Measurements from ENCODE around the gene BEND3.
"Not testable (repeated sequence)": the region's sequence is repeated elsewhere in the genome, so short reads cannot be mapped to it uniquely, and the experiment has no call there.

The BEND3 gene

GRCh38 chr6:107114926-107115694 is at the start of gene BEND3:
BEND3 (minus strand) TSS chr6:107115515; CDS start chr6:107099285, 16,230 bp downstream.
- no peak for DNase-seq (ENCODE audit: low spot score)

GRCh38 chr6:107164299-107164698 is 49.0 kb upstream of the BEND3 start:
- DNase-seq (ENCODE audit: low spot score), result not testable (repeated sequence)

DNA sequence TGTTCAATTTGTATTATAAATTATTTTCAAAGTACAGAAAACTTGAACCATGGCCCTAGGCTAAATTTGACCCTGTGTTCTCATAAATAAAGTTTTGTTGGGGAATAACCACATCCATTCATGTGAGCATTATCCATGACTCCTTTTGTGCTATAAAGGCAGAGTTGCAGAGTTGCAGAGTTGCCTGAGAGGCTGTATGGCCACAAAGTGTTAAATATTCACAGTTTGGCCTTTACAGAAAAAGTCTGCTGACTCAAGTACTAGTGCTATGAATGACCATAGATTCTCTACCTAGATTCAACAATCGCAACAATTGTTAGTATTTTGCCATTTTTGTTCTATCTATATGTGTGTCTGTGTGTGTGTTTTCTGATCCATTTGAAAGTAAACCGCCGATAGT is 46.2 kb upstream of the BEND3 start:
- no peak for DNase-seq (ENCODE audit: low spot score)

DNA sequence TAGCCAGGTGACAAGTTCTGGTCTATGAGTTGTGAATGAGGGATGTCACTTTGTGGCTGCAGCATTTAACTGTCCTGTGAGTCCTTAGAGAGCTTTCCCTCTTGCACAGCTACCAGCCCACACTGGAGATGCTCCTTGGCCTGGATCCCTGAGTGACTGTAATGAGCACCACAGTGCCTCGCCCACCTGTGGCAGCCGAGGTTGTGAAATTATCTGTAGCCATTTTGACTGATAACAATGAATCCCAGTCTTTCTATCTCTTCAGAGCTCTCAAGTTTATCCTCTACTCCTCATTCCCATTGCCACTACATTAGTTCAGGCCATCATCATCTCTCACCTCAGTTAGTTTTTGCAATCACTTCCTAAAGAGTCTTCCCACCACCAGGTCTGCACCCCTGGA is 41.3 kb upstream of the BEND3 start:
- no peak for DNase-seq (ENCODE audit: low spot score)

DNA sequence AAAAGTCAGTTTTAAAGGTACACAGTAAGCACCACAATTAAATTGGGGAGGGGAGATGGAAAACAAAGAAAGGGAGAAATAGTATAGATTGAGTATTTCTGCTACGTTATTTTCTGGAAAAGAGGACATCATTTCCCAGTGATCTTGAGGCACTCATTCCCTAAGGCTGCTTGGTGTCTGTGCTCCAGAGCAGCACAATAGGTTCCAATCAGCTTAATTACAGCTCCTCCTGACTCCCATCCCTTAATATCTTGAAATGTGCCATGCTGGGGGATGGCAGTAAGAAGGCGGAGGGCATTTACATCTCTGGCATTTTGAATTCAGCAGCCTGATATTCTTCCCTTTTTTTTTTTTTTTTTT is 39.5 kb upstream of the BEND3 start:
- no peak for DNase-seq (ENCODE audit: low spot score)

DNA sequence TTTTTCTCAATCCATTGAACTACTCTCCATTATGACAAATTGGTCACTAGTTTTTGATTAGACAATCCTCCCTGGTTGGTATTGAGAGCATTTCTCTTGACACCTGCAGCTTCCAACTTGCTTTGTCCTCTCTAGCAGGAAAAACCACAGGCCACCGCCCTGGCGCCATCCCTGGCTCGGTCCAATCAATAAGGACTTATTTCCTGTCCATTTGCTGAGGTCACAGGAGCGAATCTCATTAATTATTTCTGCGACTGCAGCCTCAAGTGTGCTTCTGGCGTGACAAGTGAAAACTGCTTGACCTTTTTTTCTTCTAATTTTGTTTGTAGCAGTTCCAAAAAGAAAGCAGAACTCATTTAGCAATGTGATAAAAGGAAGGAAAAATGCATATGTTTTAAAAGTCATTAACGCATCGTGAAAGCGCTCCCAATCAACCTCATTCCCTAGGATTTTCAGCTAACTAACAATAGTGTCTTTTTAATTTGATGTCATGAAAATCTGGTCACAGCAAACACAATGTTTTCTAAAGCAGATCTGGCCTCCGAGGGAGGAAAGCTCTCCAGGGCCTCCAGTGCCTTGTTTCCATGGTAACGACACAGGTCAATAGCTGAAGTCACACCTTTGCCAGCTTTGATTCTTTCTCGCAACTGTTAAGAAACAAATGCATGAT is 39.0 kb upstream of the BEND3 start:
- DNase-seq (ENCODE audit: low spot score), result no peak

- no peak for DNase-seq (ENCODE audit: low spot score)
Measured at GRCh38 chr6:107152638-107153430, 37.5 kb upstream of the BEND3 start.

DNA sequence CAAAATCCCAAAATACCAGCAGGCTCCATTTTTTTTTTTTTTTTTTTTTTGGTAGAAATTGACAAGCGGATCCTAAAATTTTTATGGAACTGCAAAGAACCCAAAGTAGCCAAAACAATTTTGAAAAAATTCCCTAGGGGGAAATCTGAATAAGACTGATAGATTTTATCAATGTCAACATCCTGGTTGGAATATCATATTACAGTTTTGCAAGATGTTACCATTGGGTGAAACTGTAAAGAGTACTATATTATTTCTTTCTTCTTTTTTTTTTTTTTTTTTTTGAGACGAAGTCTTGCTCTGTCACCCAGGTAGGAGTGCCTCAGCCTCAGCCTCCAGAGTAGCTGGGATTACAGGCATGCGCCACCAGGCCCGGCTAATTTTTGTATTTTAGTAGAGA is 29.4 kb upstream of the BEND3 start:
- DNase-seq (ENCODE audit: low spot score), result no peak

- no peak for DNase-seq (ENCODE audit: low spot score)
Measured at GRCh38 chr6:107144014-107144413, 28.7 kb upstream of the BEND3 start.

- DNase-seq (ENCODE audit: low spot score), result no peak
Measured at GRCh38 chr6:107140581-107140980, 25.3 kb upstream of the BEND3 start.

GRCh38 chr6:107136324-107136723 is 21.0 kb upstream of the BEND3 start:
- not testable (repeated sequence) for DNase-seq (ENCODE audit: low spot score)

- DNase-seq (ENCODE audit: low spot score), result not testable (repeated sequence)
Measured at GRCh38 chr6:107135048-107135680, 19.8 kb upstream of the BEND3 start.

- DNase-seq (ENCODE audit: low spot score), result no peak
Measured at GRCh38 chr6:107132330-107132954, 17.1 kb upstream of the BEND3 start.

GRCh38 chr6:107129370-107129925 is 14.1 kb upstream of the BEND3 start:
- DNase-seq (ENCODE audit: low spot score), result no peak

- no peak for DNase-seq (ENCODE audit: low spot score)
Measured at GRCh38 chr6:107128577-107128976, 13.3 kb upstream of the BEND3 start.

DNA sequence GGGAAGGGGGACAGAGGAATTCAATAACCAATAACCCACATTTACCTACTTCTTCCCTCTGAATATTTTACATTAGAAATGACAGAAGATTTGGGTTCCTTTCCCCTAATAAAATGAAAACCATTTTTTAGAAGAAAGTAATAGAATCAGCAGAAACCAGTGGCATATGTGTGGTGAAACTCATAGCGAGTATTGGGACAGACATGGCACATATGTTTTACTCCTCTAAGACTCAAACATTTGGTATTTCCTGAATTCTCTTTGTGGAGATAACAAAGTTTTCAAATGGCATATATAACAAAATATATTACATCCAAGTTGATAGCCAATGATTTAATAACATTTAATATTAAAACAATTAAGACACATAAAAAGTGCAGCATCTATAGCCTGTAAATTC is 12.9 kb upstream of the BEND3 start:
- DNase-seq (ENCODE audit: low spot score), result no peak

GRCh38 chr6:107125771-107126170 is 10.5 kb upstream of the BEND3 start:
- no peak for DNase-seq (ENCODE audit: low spot score)

DNA sequence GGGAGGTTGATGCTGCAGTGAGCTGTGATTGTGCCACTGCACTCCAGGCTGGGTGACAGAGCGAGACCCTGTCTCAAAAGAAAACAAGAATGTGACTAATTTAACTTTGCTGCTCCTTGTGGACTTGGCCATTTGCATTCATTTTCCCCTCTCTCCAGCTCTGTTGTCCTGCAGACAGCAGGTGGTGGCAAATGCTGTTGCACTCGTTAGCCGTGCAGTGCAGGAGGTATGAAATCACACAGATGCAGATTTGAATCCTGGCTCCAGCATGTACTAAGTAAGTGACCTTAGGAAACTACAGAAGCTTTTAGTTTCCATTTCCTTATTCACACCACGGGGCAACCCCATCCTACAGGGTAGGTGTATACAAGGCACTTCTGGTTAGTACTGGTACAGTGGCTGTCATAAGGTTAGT is 9.6 kb upstream of the BEND3 start:
- DNase-seq (ENCODE audit: low spot score), result no peak

DNA sequence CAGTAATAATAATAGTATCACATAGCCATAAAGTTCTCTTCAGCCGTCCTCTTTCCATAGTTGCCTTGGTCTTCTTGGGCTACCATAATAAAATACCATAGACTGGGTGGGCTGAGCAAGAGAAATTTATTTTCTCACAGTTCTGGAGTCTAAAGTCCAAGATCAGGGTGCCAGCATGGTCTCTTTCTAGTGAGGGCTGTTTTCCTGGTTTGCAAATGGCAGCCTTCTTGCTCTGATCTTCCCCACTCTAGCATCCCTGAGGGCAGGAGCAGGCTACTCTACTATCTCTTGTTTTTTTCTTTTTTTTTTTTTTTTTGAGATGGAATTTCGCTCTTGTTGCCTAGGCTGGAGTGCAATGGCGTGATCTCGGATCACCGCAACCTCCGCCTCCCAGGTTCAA is 8.2 kb upstream of the BEND3 start:
- DNase-seq (ENCODE audit: low spot score), result no peak

GRCh38 chr6:107122748-107123147 is 7.4 kb upstream of the BEND3 start:
- no peak for DNase-seq (ENCODE audit: low spot score)

DNA sequence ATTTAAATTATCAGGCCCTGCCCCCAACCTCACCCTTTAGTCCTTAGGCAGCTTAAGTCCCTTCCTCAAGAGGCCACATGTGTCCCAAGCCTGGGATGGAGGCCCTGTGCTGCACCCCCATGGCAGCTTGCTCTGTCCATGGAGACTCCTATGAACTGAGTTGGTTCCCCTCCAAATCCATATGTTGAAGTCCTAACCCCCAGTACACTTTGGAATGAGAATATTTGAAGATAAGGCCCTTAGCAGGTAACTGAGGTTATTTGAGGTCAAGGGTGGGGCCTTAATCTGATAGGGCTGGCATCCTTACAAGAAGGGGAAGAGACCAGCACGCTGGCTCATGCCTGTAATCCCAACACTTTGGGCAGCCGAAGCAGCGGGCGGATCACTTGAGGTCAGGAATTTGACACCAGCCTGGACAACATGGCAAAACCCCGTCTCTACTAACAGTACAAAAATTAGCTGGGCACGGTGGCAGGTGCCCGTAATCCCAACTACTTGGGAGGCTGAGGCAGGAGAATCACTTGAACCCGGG is 6.7 kb upstream of the BEND3 start:
- no peak for DNase-seq (ENCODE audit: low spot score)

All from putamen (tissue), 1 donor.